Stomach (tissue), 9 donors: ENCODE results near the gene UST. TPM values are rescaled to one million over a fixed set of nuclear protein-coding genes. Genes with fewer than 3 reads are reported as not detected.

Experiments used
- DNase-seq, 2 donors: peaks; one replicate each; pipeline versions ENCODE4 v3.0.0 to v3.0.0-alpha.2; 2013 to 2019
- H3K27ac ChIP-seq, 5 donors: fragments of 200-600 bp in 4 of 5; sonication (generic) in 4 of 5; one replicate each; pipeline ENCODE4 v1.5.1; 2013 to 2019; ENCODE audit warnings: mild to moderate bottlenecking in 1 of 5, moderate library complexity in 1 of 5
- H3K27me3 ChIP-seq, 3 donors: fragments of 200-600 bp; sonication (generic); one replicate each; pipeline ENCODE4 v1.5.1; 2017 to 2019; ENCODE audit warnings: mixed run types in 1 of 3
- H3K36me3 ChIP-seq, 4 donors: fragments of 200-600 bp; sonication (generic); 1 replicate in 3 of 4; 2 replicates in 1 of 4; pipeline ENCODE4 v1.5.1; 2016 to 2019
- H3K4me1 ChIP-seq, 4 donors: fragments of 200-600 bp; sonication (generic); one replicate each; pipeline ENCODE4 v1.5.1; 2016 to 2019
- H3K4me3 ChIP-seq, 4 donors: fragments of 200-600 bp; sonication (generic) in 3 of 4; one replicate each; pipeline ENCODE4 v1.5.1; 2016 to 2019; ENCODE audit warnings: mild to moderate bottlenecking in 1 of 4
- H3K9me3 ChIP-seq, 4 donors: fragments of 200-600 bp; sonication (generic); one replicate each; pipeline ENCODE4 v1.5.1; 2016 to 2019
- CTCF ChIP-seq, 7 experiments: fragments of 450-650 bp in 4 of 7; fragments of 200-600 bp in 3 of 7; sonication (generic) in 3 of 7; IDR thresholded peaks; one replicate each; pipeline ENCODE4 v1.5.1; 2016 to 2019; ENCODE audit warnings: antibody characterized with exemption in 7 of 7, control low read depth in 2 of 7, mild to moderate bottlenecking in 1 of 7
- EP300 ChIP-seq: sonication (generic); formaldehyde crosslinking; IDR thresholded peaks from one replicate; pipeline ENCODE4 v1.6.1; 2017; ENCODE audit warnings: antibody characterized with exemption
- POLR2A ChIP-seq, 4 donors: fragments of 450-650 bp; IDR thresholded peaks; one replicate each; pipeline ENCODE4 v1.6.1; 2016; ENCODE audit warnings: antibody characterized with exemption in 4 of 4, control low read depth in 2 of 4, mild to moderate bottlenecking in 1 of 4, moderate library complexity in 1 of 4
- POLR2AphosphoS5 ChIP-seq, 3 donors: sonication (generic); formaldehyde crosslinking; IDR thresholded peaks; one replicate each; pipeline ENCODE4 v1.6.1; 2016; ENCODE audit warnings: antibody characterized with exemption in 3 of 3
- WGBS, 5 donors: extraction: QIAGEN DNeasy Blood & Tissue Kit in 3 of 5; methylation state at CpG; one replicate each; pipeline versions ENCODE4 v1.1.5 to v1.1.7; 2013 to 2018; 5-methylcytosine and 5-hydroxymethylcytosine counted together
- intact Hi-C: fragments of 100-400 bp; cut with DNase I; formaldehyde crosslinking; loops from one replicate; pipeline ENCODE4 v1.15.1; 2023; ENCODE audit warnings: low total_unique reads
- polyA plus RNA-seq, 3 donors: library from polyadenylated mRNA; stranded (reverse); fragments of 200-250 nt; gene quantifications; one replicate each; pipeline ENCODE4 v1.2.3, GENCODE V29; 2013
- total RNA-seq, 5 donors: library from RNA; depleted of rRNA; stranded (reverse); fragments of >200 nt; gene quantifications; one replicate each; pipeline versions ENCODE4 v1.1.0 to v1.2.3, GENCODE V29; 2014 to 2016
- donor health status: healthy with polysubstance abuse.
- donor health status: Bipolar disorder and iron deficiency.
- donor health status: healthy.

Gene UST
- total and polyA plus RNA-seq, 8 donors: 2.2 to 45.8 (median 8.9) TPM

GRCh38 chr6:149059557-149059956 lies 312.7 kb downstream of the UST start:
- no peak overlapping the region for H3K27ac ChIP-seq
- TF ChIP-seq POLR2A (IDR thresholded peaks at IDR 0.05) (no peak), EP300 (no peak)
- peaks cover 14 to 28% (median 20%) of the 10 kb centered on the region in 4 donors for H3K4me1 ChIP-seq
- WGBS, 5 donors: 84 to 87% (median 87%) methylated on average over 7 of the region's 7 CpGs
- H3K4me3 ChIP-seq: no peak overlapping the region
- intact Hi-C loops: no loop called here
- no peak for DNase-seq
- no peaks in the 10 kb centered on the region for H3K9me3 ChIP-seq
- no peaks in the 10 kb centered on the region for H3K27me3 ChIP-seq
- no peaks in the 10 kb centered on the region for H3K36me3 ChIP-seq

- no peaks in the 10 kb centered on the region for H3K36me3 ChIP-seq
- H3K4me1 ChIP-seq: peaks cover 14 to 28% (median 21%) of the 10 kb centered on the region in 4 donors
- TF ChIP-seq EP300 (no peak), POLR2AphosphoS5 (IDR thresholded peaks at IDR 0.05) (no peak), CTCF (IDR thresholded peaks at IDR 0.05) (no peak), POLR2A (IDR thresholded peaks at IDR 0.05) (no peak)
- H3K27ac ChIP-seq: no peak overlapping the region
- intact Hi-C loops: no loop called here
- no peak overlapping the region for H3K4me3 ChIP-seq
- H3K27me3 ChIP-seq: no peaks in the 10 kb centered on the region
- peak in 1 of 2 donors; percentile 63 for DNase-seq
- H3K9me3 ChIP-seq: no peaks in the 10 kb centered on the region
- 56 to 68% (median 61%) methylated on average over 17 to 19 of the region's 19 CpGs for WGBS, 5 donors
Observed at GRCh38 chr6:149060300-149060984, 313.6 kb downstream of the UST start.

- Histone ChIP-seq H3K27me3 (no peaks in the 10 kb centered on the region), H3K27ac (no peak overlapping the region), H3K36me3 (no peaks in the 10 kb centered on the region), H3K4me1 (peaks cover 14 to 35% (median 25%) of the 10 kb centered on the region in 4 donors), H3K9me3 (no peaks in the 10 kb centered on the region), H3K4me3 (no peak overlapping the region)
- TF ChIP-seq EP300 (no peak), CTCF (IDR thresholded peaks at IDR 0.05) (no peak), POLR2A (IDR thresholded peaks at IDR 0.05) (no peak), POLR2AphosphoS5 (IDR thresholded peaks at IDR 0.05) (no peak)
- WGBS, 5 donors: 21 to 36% (median 35%) methylated on average over 11 to 12 of the region's 12 CpGs
- DNase-seq: peak; percentile 50 to 86
- intact Hi-C loops: no loop called here
Observed at GRCh38 chr6:149060985-149061760, 314.3 kb downstream of the UST start.

DNA sequence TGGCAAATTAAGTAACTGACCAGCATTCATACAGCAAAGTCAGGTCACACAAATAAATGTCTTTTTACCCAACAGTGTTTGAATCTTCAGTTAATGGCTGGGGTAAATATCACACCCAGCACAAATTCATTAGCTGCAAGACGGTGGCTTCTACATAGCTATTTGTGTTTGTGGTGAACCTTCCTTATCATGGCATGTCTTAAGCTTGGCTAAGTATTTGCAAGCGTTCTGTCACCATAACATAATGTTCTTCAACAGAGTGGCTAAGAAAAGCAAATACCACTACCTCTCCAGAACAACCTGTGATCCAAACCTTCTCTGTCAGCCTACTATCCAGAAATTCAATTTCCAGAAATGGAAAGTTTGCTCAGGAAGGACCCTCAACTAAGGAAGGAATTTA lies 315.1 kb downstream of the UST start:
- H3K9me3 ChIP-seq: no peaks in the 10 kb centered on the region
- DNase-seq: no peak
- H3K27me3 ChIP-seq: no peaks in the 10 kb centered on the region
- TF ChIP-seq EP300 (no peak), CTCF (IDR thresholded peaks at IDR 0.05) (no peak)
- H3K27ac ChIP-seq: no peak overlapping the region
- H3K36me3 ChIP-seq: no peaks in the 10 kb centered on the region
- peaks cover 14 to 42% (median 27%) of the 10 kb centered on the region in 4 donors for H3K4me1 ChIP-seq
- H3K4me3 ChIP-seq: no peak overlapping the region
- intact Hi-C loops: no loop called here
- 50 to 85% (median 68%) methylated on average over 2 of the region's 2 CpGs for WGBS, 5 donors
